Adipocyte (in vitro differentiated cells): ENCODE results near the gene PDZD2.

ENCODE experiments used
- DNase-seq: peaks from one replicate; pipeline ENCODE4 v3.0.0-alpha.2; 2015; ENCODE audit warnings: low read depth
- H3K27me3 ChIP-seq: replicated peaks from 2 replicates; pipeline ENCODE4 v1.7.0; 2013; ENCODE audit warnings: mild to moderate bottlenecking, low read length, moderate library complexity; ENCODE audit not compliant: control insufficient read depth, insufficient read depth
- H3K36me3 ChIP-seq: 2 replicates; pipeline ENCODE4 v1.7.0; 2013; ENCODE audit warnings: low read length, mild to moderate bottlenecking, moderate library complexity; ENCODE audit not compliant: control insufficient read depth, insufficient read depth, severe bottlenecking
- H3K4me1 ChIP-seq: 2 replicates; pipeline ENCODE4 v1.7.0; 2013; ENCODE audit warnings: mild to moderate bottlenecking, low read length, moderate library complexity; ENCODE audit not compliant: control insufficient read depth, insufficient read depth
- H3K4me3 ChIP-seq: 2 replicates; pipeline ENCODE4 v1.7.0; 2013; ENCODE audit warnings: mild to moderate bottlenecking, low read length, moderate library complexity
- H3K9ac ChIP-seq: 2 replicates; pipeline ENCODE4 v1.7.0; 2013; ENCODE audit warnings: mild to moderate bottlenecking, low read length, moderate library complexity
- H3K9me3 ChIP-seq: 2 replicates; pipeline ENCODE4 v1.7.0; 2013; ENCODE audit warnings: mild to moderate bottlenecking, low read length, moderate library complexity; ENCODE audit not compliant: control insufficient read depth

Gene PDZD2

GRCh38 chr5:32099486-32100035, 460.6 kb downstream of the PDZD2 start:
- Histone ChIP-seq H3K9ac (no peak overlapping the region), H3K4me3 (no peak overlapping the region), H3K27me3 (no peaks in the 10 kb centered on the region), H3K36me3 (peaks cover 82% of the 10 kb centered on the region), H3K9me3 (no peaks in the 10 kb centered on the region), H3K4me1 (peaks cover 7% of the 10 kb centered on the region)
- DNase-seq, result no peak

GRCh38 chr5:32100230-32100629, 461.3 kb downstream of the PDZD2 start:
- Histone ChIP-seq H3K9ac (no peak overlapping the region), H3K4me1 (peaks cover 2% of the 10 kb centered on the region), H3K27me3 (no peaks in the 10 kb centered on the region), H3K4me3 (no peak overlapping the region), H3K36me3 (peaks cover 85% of the 10 kb centered on the region), H3K9me3 (no peaks in the 10 kb centered on the region)
- DNase-seq, result peak; percentile 9

GRCh38 chr5:32100691-32101302, 461.9 kb downstream of the PDZD2 start:
- no peaks in the 10 kb centered on the region for H3K27me3 ChIP-seq
- no peak overlapping the region for H3K4me3 ChIP-seq
- DNase-seq, result no peak
- no peaks in the 10 kb centered on the region for H3K4me1 ChIP-seq
- no peak overlapping the region for H3K9ac ChIP-seq
- H3K9me3 ChIP-seq, result no peaks in the 10 kb centered on the region
- peaks cover 91% of the 10 kb centered on the region for H3K36me3 ChIP-seq

- no peaks in the 10 kb centered on the region for H3K4me1 ChIP-seq
- H3K27me3 ChIP-seq, result no peaks in the 10 kb centered on the region
- no peak overlapping the region for H3K4me3 ChIP-seq
- H3K36me3 ChIP-seq, result peaks cover 100% of the 10 kb centered on the region
- DNase-seq, result no peak
- H3K9me3 ChIP-seq, result no peaks in the 10 kb centered on the region
- no peak overlapping the region for H3K9ac ChIP-seq
Measured at GRCh38 chr5:32102254-32102986, 463.5 kb downstream of the PDZD2 start.

GRCh38 chr5:32103521-32103920, 464.6 kb downstream of the PDZD2 start:
- Histone ChIP-seq H3K9ac (no peak overlapping the region), H3K36me3 (peaks cover 100% of the 10 kb centered on the region)

GRCh38 chr5:32107291-32107690, 468.4 kb downstream of the PDZD2 start:
- no peaks in the 10 kb centered on the region for H3K27me3 ChIP-seq
- DNase-seq, result no peak
- H3K9me3 ChIP-seq, result no peaks in the 10 kb centered on the region
- no peak overlapping the region for H3K4me3 ChIP-seq
- peaks cover 97% of the 10 kb centered on the region for H3K36me3 ChIP-seq
- H3K9ac ChIP-seq, result no peak overlapping the region
- H3K4me1 ChIP-seq, result peaks cover 21% of the 10 kb centered on the region

More at GRCh38 chr5:32103521-32103920, 464.6 kb downstream of the PDZD2 start:
- no peak for DNase-seq
- Histone ChIP-seq H3K27me3 (no peaks in the 10 kb centered on the region), H3K4me3 (no peak overlapping the region), H3K4me1 (peaks cover 2% of the 10 kb centered on the region), H3K9me3 (no peaks in the 10 kb centered on the region)

- Histone ChIP-seq H3K36me3 (peaks cover 94% of the 10 kb centered on the region), H3K4me3 (no peak overlapping the region), H3K9ac (no peak overlapping the region), H3K27me3 (no peaks in the 10 kb centered on the region), H3K4me1 (peaks cover 21% of the 10 kb centered on the region), H3K9me3 (no peaks in the 10 kb centered on the region)
- DNase-seq, result no peak
Measured at GRCh38 chr5:32108167-32108566, 469.2 kb downstream of the PDZD2 start.

GRCh38 chr5:32109236-32109635, 470.3 kb downstream of the PDZD2 start:
- DNase-seq, result no peak
- Histone ChIP-seq H3K27me3 (no peaks in the 10 kb centered on the region), H3K4me1 (peaks cover 21% of the 10 kb centered on the region), H3K9ac (no peak overlapping the region), H3K36me3 (peaks cover 93% of the 10 kb centered on the region), H3K9me3 (no peaks in the 10 kb centered on the region), H3K4me3 (no peak overlapping the region)

- Histone ChIP-seq H3K9me3 (no peaks in the 10 kb centered on the region), H3K27me3 (no peaks in the 10 kb centered on the region), H3K36me3 (peaks cover 84% of the 10 kb centered on the region), H3K4me3 (no peak overlapping the region), H3K4me1 (peaks cover 21% of the 10 kb centered on the region), H3K9ac (no peak overlapping the region)
- DNase-seq, result no peak
Measured at GRCh38 chr5:32110111-32110696, 471.3 kb downstream of the PDZD2 start.

GRCh38 chr5:32115985-32116384, 477.1 kb downstream of the PDZD2 start:
- no peak for DNase-seq

GRCh38 chr5:32116574-32117313, 477.8 kb downstream of the PDZD2 start:
- Histone ChIP-seq H3K9ac (no peak overlapping the region), H3K36me3 (peaks cover 45% of the 10 kb centered on the region), H3K9me3 (no peaks in the 10 kb centered on the region), H3K4me3 (no peak overlapping the region), H3K4me1 (peaks cover 17% of the 10 kb centered on the region), H3K27me3 (no peaks in the 10 kb centered on the region)
- peak; percentile 31 for DNase-seq

More at GRCh38 chr5:32115985-32116384, 477.1 kb downstream of the PDZD2 start:
- H3K27me3 ChIP-seq, result no peaks in the 10 kb centered on the region
- H3K4me1 ChIP-seq, result peaks cover 17% of the 10 kb centered on the region
- H3K36me3 ChIP-seq, result peaks cover 42% of the 10 kb centered on the region
- H3K9ac ChIP-seq, result no peak overlapping the region
- H3K9me3 ChIP-seq, result no peaks in the 10 kb centered on the region
- no peak overlapping the region for H3K4me3 ChIP-seq
